OCI-LY3 (cell line): Measurements from ENCODE around the gene USP34.
"Not testable (repeated sequence)": the region's sequence is repeated elsewhere in the genome, so short reads cannot be mapped to it uniquely, and the experiment has no call there.

Source experiments
- H2AFZ ChIP-seq: fragments of 200-600, 300-600 bp; shearing (Covaris generic); 2 replicates; pipeline ENCODE4 v1.6.0; 2014; ENCODE audit warnings: antibody characterized with exemption, low read depth, low read length
- H3K27ac ChIP-seq: fragments of 200-600, 300-600 bp; sonication (generic); 2 replicates; pipeline ENCODE4 v1.5.1; 2014; ENCODE audit warnings: mild to moderate bottlenecking, low read length, moderate library complexity, mixed read lengths
- H3K27me3 ChIP-seq: fragments of 200-600, 300-600 bp; sonication (generic); 2 replicates; pipeline ENCODE4 v1.6.1; 2014; ENCODE audit warnings: low read depth, low read length, mixed read lengths
- H3K36me3 ChIP-seq: fragments of 200-600, 300-600 bp; sonication (generic); replicated peaks from 2 replicates; pipeline ENCODE3; 2014; ENCODE audit warnings: low read depth, low read length, mixed read lengths
- H3K4me1 ChIP-seq: fragments of 300-600, 200-600 bp; sonication (generic); 2 replicates; pipeline ENCODE4 v1.6.1; 2014; ENCODE audit warnings: low read length, mixed read lengths
- H3K4me2 ChIP-seq: fragments of 200-600, 300-600 bp; sonication (generic); 2 replicates; pipeline ENCODE4 v1.6.1; 2014; ENCODE audit warnings: low read length, mixed read lengths
- H3K4me3 ChIP-seq: fragments of 300-600, 200-600 bp; sonication (generic); 2 replicates; pipeline ENCODE4 v1.5.1; 2014; ENCODE audit warnings: antibody characterized with exemption, mild to moderate bottlenecking, low read length, moderate library complexity
- H3K79me2 ChIP-seq: fragments of 300-600, 200-600 bp; shearing (Covaris generic); 2 replicates; pipeline ENCODE4 v1.6.1; 2014; ENCODE audit warnings: mild to moderate bottlenecking, low read length, mixed read lengths
- H3K9ac ChIP-seq: fragments of 300-600, 200-600 bp; shearing (Covaris generic); 2 replicates; pipeline ENCODE4 v1.6.0; 2014; ENCODE audit warnings: mild to moderate bottlenecking, low read length, moderate library complexity
- H3K9me3 ChIP-seq: fragments of 200-600, 300-600 bp; shearing (Covaris generic); 2 replicates; pipeline ENCODE4 v1.6.1; 2014; ENCODE audit warnings: low read length, mixed read lengths; ENCODE audit not compliant: insufficient read depth
- H4K20me1 ChIP-seq: fragments of 200-600, 300-600 bp; sonication (generic); 2 replicates; pipeline ENCODE4 v1.6.1; 2016; ENCODE audit warnings: low read length, mixed read lengths; ENCODE audit not compliant: insufficient read depth
- CTCF ChIP-seq: fragments of 200-600, 300-600 bp; sonication (generic); IDR thresholded peaks from 2 replicates; pipeline ENCODE4 v1.5.1; 2014; ENCODE audit warnings: antibody characterized with exemption, low read length, low read depth
- EZH2phosphoT487 ChIP-seq: fragments of 200-600 bp; shearing (Covaris generic); IDR thresholded peaks from 2 replicates; pipeline ENCODE4 v1.6.1; 2018; ENCODE audit warnings: antibody characterized with exemption, mixed run types, low read depth

Gene USP34

GRCh38 chr2:61167579-61167978, 303.3 kb downstream of the USP34 start:
- Histone ChIP-seq H3K27me3 (no peaks in the 10 kb centered on the region), H3K4me3 (no peak overlapping the region), H4K20me1 (no peaks in the 10 kb centered on the region), H3K27ac (no peak overlapping the region), H3K79me2 (no peaks in the 10 kb centered on the region), H3K4me2 (no peak overlapping the region), H2AFZ (no peak overlapping the region), H3K36me3 (peaks cover 16% of the 10 kb centered on the region), H3K4me1 (no peaks in the 10 kb centered on the region), H3K9me3 (no peaks in the 10 kb centered on the region), H3K9ac (no peak overlapping the region)
- TF ChIP-seq CTCF (no peak), EZH2phosphoT487 (no peak)

- Histone ChIP-seq H3K27me3 (no peaks in the 10 kb centered on the region), H4K20me1 (no peaks in the 10 kb centered on the region), H3K79me2 (no peaks in the 10 kb centered on the region), H3K4me3 (no peak overlapping the region), H3K4me1 (no peaks in the 10 kb centered on the region), H3K36me3 (peaks cover 16% of the 10 kb centered on the region), H3K4me2 (no peak overlapping the region), H3K9me3 (no peaks in the 10 kb centered on the region), H3K9ac (no peak overlapping the region), H3K27ac (no peak overlapping the region), H2AFZ (no peak overlapping the region)
- TF ChIP-seq EZH2phosphoT487 (no peak), CTCF (no peak)
These were observed 304.9 kb downstream of the USP34 start for GRCh38 chr2:61165946-61166345.

GRCh38 chr2:61165082-61165481, 305.8 kb downstream of the USP34 start:
- H3K9me3 ChIP-seq, H3K27me3 ChIP-seq: not testable (repeated sequence)

GRCh38 chr2:61162721-61163120, 308.2 kb downstream of the USP34 start:
- no peak overlapping the region for H3K9ac ChIP-seq
- H3K36me3 ChIP-seq, result peaks cover 23% of the 10 kb centered on the region
- no peak overlapping the region for H2AFZ ChIP-seq
- no peaks in the 10 kb centered on the region for H3K9me3 ChIP-seq
- no peaks in the 10 kb centered on the region for H3K79me2 ChIP-seq
- no peak overlapping the region for H3K4me2 ChIP-seq
- H3K4me3 ChIP-seq, result no peak overlapping the region
- TF ChIP-seq EZH2phosphoT487 (no peak), CTCF (no peak)
- H3K27ac ChIP-seq, result no peak overlapping the region
- no peaks in the 10 kb centered on the region for H4K20me1 ChIP-seq
- H3K4me1 ChIP-seq, result peaks cover 8% of the 10 kb centered on the region
- no peaks in the 10 kb centered on the region for H3K27me3 ChIP-seq

More at GRCh38 chr2:61165082-61165481, 305.8 kb downstream of the USP34 start:
- not testable (repeated sequence) for H3K79me2 ChIP-seq, H3K9ac ChIP-seq, H3K4me3 ChIP-seq, H3K27ac ChIP-seq, H4K20me1 ChIP-seq, H3K4me2 ChIP-seq, H2AFZ ChIP-seq, H3K4me1 ChIP-seq
- H3K36me3 ChIP-seq, result peaks cover 16% of the 10 kb centered on the region

- no peaks in the 10 kb centered on the region for H4K20me1 ChIP-seq
- H3K4me3 ChIP-seq, result no peak within 1 kb of the TSS
- H2AFZ ChIP-seq, result no peak within 1 kb of the TSS
- no peaks in the 10 kb centered on the region for H3K27me3 ChIP-seq
- H3K27ac ChIP-seq, result no peak within 1 kb of the TSS
- peaks cover 8% of the 10 kb centered on the region for H3K4me1 ChIP-seq
- H3K4me2 ChIP-seq, result no peak within 1 kb of the TSS
- no peak for TF ChIP-seq CTCF
- no peak for TF ChIP-seq EZH2phosphoT487
- H3K9ac ChIP-seq, result no peak within 1 kb of the TSS
- peaks cover 26% of the 10 kb centered on the region for H3K36me3 ChIP-seq
- no peaks in the 10 kb centered on the region for H3K9me3 ChIP-seq
- H3K79me2 ChIP-seq, result no peaks in the 10 kb centered on the region
These were observed 309.0 kb downstream of the USP34 start, which contains the start of gene C2orf74 for GRCh38 chr2:61161888-61162287. Gene C2orf74, plus strand, starts transcription at chr2:61162188. Its CDS starts 327 bp downstream, at chr2:61162515.
